ENCODE results near the gene CPNE5.

- no peak for TF ChIP-seq CTCF (IDR thresholded peaks at IDR 0.05)
- TF ChIP-seq POLR2A (IDR thresholded peaks at IDR 0.05): no peak
Measured at GRCh38 chr6:36845233-36845632, 6.0 kb upstream of the CPNE5 start.
